Panc1 (cell line): ENCODE measurements around the gene POLN.

Source experiments
- CTCF ChIP-seq: fragments of 450-650 bp; IDR thresholded peaks from 2 replicates; pipeline ENCODE4 v1.5.1; 2017; ENCODE audit warnings: mild to moderate bottlenecking
- POLR2AphosphoS5 ChIP-seq: IDR thresholded peaks from 2 replicates; pipeline ENCODE4 v1.6.1; 2012; ENCODE audit warnings: mild to moderate bottlenecking, low read depth, low read length, moderate library complexity
- REST ChIP-seq, 2 experiments: IDR thresholded peaks; 2 replicates each; pipeline ENCODE4 v1.6.1; 2011 to 2012; ENCODE audit warnings: low read depth in 2 of 2, control low read depth in 1 of 2, low read length in 1 of 2, mild to moderate bottlenecking in 1 of 2, moderate library complexity in 1 of 2; ENCODE audit not compliant: insufficient read depth in 1 of 2

GRCh38 chr4:2249526-2250356 is 7.8 kb upstream of the POLN start:
- TF ChIP-seq CTCF (no peak), POLR2AphosphoS5 (no peak), REST (IDR thresholded peaks at IDR 0.05; ENCODE audit: insufficient read depth in 1 of 2, low read depth in 2 of 2, low read length in 1 of 2) (no peak)
